OCI-LY7 (cell line): Measurements from ENCODE around the gene CAPRIN2. TPM values are rescaled to one million over a fixed set of nuclear protein-coding genes. Genes with fewer than 3 reads are reported as not detected.

Source experiments
- BruUV-seq: library from RNA; stranded (reverse); fragments of 400-500 nt; replicated peaks from 2 replicates; lab custom pipeline; 2021; lab: Mats Ljungman, UMichigan
- CTCF ChIA-PET: fragments of 300-600 bp; sonication (Branson Sonifier 250); formaldehyde crosslinking; loops from one replicate; lab custom pipeline; 2022; ENCODE audit warnings: antibody characterized with exemption; ENCODE audit not compliant: unreplicated experiment; lab: Charles Lee
- POLR2A ChIA-PET: fragments of 300-600 bp; sonication (Branson Sonifier 250); formaldehyde crosslinking; loops from one replicate; lab custom pipeline; 2022; ENCODE audit warnings: antibody characterized with exemption; lab: Charles Lee
- DNase-seq: peaks from one replicate; pipeline ENCODE4 v3.0.0-alpha.2; 2015; ENCODE audit warnings: low spot score
- H2AFZ ChIP-seq: fragments of 200-600 bp; sonication (generic), shearing (Covaris generic); 2 replicates; pipeline ENCODE4 v1.6.1; 2014; ENCODE audit warnings: mild to moderate bottlenecking, antibody characterized with exemption, low read length, moderate library complexity
- H3K27ac ChIP-seq: fragments of 200-600 bp; sonication (generic); 2 replicates; pipeline ENCODE4 v1.5.1; 2014; ENCODE audit warnings: mixed run types, low read depth, mild to moderate bottlenecking, moderate library complexity, low read length, inconsistent platforms; ENCODE audit not compliant: poor library complexity, severe bottlenecking
- H3K36me3 ChIP-seq: fragments of 200-600 bp; sonication (generic); 2 replicates; pipeline ENCODE4 v1.6.1; 2014; ENCODE audit warnings: mild to moderate bottlenecking, antibody characterized with exemption, low read length, moderate library complexity, mixed read lengths; ENCODE audit not compliant: insufficient read depth
- H3K4me1 ChIP-seq: fragments of 200-600 bp; sonication (generic); 2 replicates; pipeline ENCODE4 v1.5.1; 2014; ENCODE audit warnings: mild to moderate bottlenecking, low read length; ENCODE audit not compliant: insufficient read depth, poor library complexity, severe bottlenecking
- H3K4me2 ChIP-seq: fragments of 200-600 bp; sonication (generic); 2 replicates; pipeline ENCODE4 v1.6.1; 2014; ENCODE audit warnings: mild to moderate bottlenecking, low read length
- H3K4me3 ChIP-seq: fragments of 200-600 bp; sonication (generic); 2 replicates; pipeline ENCODE4 v1.5.1; 2014; ENCODE audit warnings: mild to moderate bottlenecking, low read depth, low read length; ENCODE audit not compliant: poor library complexity, severe bottlenecking
- H3K79me2 ChIP-seq: fragments of 200-600 bp; sonication (generic); 2 replicates; pipeline ENCODE4 v1.6.1; 2016; ENCODE audit warnings: low read depth, mild to moderate bottlenecking, low read length, moderate library complexity, mixed read lengths; ENCODE audit not compliant: insufficient read depth
- H3K9me2 ChIP-seq: fragments of 200-600 bp; sonication (generic); 2 replicates; pipeline ENCODE4 v1.6.1; 2016; ENCODE audit warnings: mild to moderate bottlenecking, low read length, mixed read lengths; ENCODE audit not compliant: insufficient read depth
- H3K9me3 ChIP-seq: fragments of 200-600 bp; sonication (generic); 2 replicates; pipeline ENCODE4 v1.6.1; 2014; ENCODE audit warnings: mild to moderate bottlenecking, mixed run types, low read length, mixed read lengths
- H4K20me1 ChIP-seq: fragments of 200-600 bp; sonication (generic); 2 replicates; pipeline ENCODE4 v1.6.1; 2014; ENCODE audit warnings: mild to moderate bottlenecking, antibody characterized with exemption, low read length, moderate library complexity, mixed read lengths; ENCODE audit not compliant: insufficient read depth
- CTCF ChIP-seq: fragments of 200-600 bp; sonication (generic); conservative IDR thresholded peaks from 2 replicates; pipeline ENCODE4 v1.5.1; 2014; ENCODE audit warnings: mild to moderate bottlenecking, antibody characterized with exemption, low read length, moderate library complexity, mixed read lengths
- EZH2phosphoT487 ChIP-seq: fragments of 200-600 bp; sonication (generic); IDR thresholded peaks from 2 replicates; pipeline ENCODE4 v1.6.1; 2018; ENCODE audit warnings: low read depth, borderline replicate concordance, mild to moderate bottlenecking, mixed run types, antibody characterized with exemption, low read length, moderate library complexity, mixed read lengths
- intact Hi-C: fragments of 100-400 bp; cut with micrococcal nuclease; formaldehyde crosslinking; loops from one replicate; pipeline ENCODE4 v1.10.0; 2022; ENCODE audit not compliant: unreplicated experiment
- total RNA-seq, 2 experiments: library from RNA; depleted of rRNA in 1 of 2; stranded (reverse); fragments of >200 nt in 1 of 2; shearing (Covaris generic) in 1 of 2; gene quantifications; 2 replicates each; pipeline ENCODE4 v1.2.3, GENCODE V29; 2014 to 2022

The CAPRIN2 gene
- total RNA-seq, 2 experiments from 2014 or later = 21.7 to 23.7 TPM

GRCh38 chr12:30696103-30696408, 58.7 kb downstream of the CAPRIN2 start:
- Histone ChIP-seq H4K20me1 (no peaks in the 10 kb centered on the region), H3K36me3 (no peaks in the 10 kb centered on the region), H3K9me3 (no peaks in the 10 kb centered on the region), H3K9me2 (no peaks in the 10 kb centered on the region), H3K4me2 (peak overlapping the region; percentile 80), H3K4me3 (peak overlapping the region; percentile 80), H3K4me1 (peaks cover 23% of the 10 kb centered on the region), H2AFZ (peak overlapping the region; percentile 100), H3K79me2 (peaks cover 40% of the 10 kb centered on the region; the same call in 1 of the 2 replicates), H3K27ac (no peak overlapping the region)
- TSS peak; percentile 96 for BruUV-seq
- POLR2A ChIA-PET = interaction anchor here (0.7 to 4.7 kb wide), 10 partner anchors 10 to 56 kb away, joined by 3 to 30 read pairs (median 4); no protein-coding TSS in a partner anchor
- intact Hi-C loops = no loop called here
- TF ChIP-seq CTCF = no peak
- no peak for TF ChIP-seq EZH2phosphoT487
- DNase-seq = no peak
- CTCF ChIA-PET = interaction anchor here (0.7 to 1.2 kb wide), 2 partner anchors 23 to 336 kb away, joined by 3 to 10 read pairs; no protein-coding TSS in a partner anchor

DNA sequence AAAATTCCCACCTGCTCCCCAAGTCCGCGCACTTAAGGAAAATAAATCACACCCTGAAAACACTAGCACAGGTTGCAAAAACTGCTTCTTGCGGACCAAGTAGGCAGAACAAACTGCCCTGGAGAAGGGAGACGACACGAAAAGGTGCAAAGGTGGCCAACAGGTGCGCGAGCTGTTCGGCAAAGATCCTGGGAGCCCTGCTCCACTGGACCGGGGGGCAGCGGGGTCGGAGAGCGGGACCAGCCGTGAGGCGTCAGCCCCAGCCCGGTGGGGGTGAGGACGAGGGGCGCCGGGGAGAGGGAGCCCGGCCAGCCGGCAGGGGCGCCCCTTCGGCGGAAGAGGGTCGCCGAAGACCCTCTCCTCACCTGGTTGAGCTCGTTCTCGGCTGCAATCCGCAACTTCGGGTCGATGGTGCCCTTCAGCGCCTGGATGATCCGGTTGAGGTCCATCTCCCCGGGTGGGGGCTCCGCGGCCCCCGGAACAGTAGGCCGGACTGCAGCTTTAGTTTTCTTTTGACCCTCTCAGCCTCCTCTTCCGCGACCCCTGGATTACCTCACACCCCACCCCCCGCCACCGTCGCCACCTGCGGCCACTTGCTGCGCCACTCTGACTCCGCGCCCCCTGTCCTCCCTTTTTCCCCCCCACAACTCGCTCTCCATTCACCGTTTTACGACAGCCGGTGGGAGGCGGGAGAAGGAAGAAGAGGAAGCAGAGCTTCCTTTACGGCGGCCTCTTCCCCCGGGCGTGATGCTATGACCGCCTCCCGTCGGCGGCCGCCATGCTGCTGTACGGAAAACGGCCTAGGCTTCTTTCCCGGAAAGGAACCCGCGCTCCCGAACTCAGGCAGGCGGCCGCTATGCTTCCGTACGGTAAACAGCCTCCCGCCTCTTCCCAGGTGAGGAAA, 59.3 kb downstream of the CAPRIN2 start, which contains the start of gene IPO8:
Gene IPO8 (minus strand): TSS at position 671 of the 904 bp plus-strand sequence. CDS start 222 bp downstream, at position 449.
- no peaks in the 10 kb centered on the region for H3K36me3 ChIP-seq
- H3K4me1 ChIP-seq = peaks cover 23% of the 10 kb centered on the region
- H3K27ac ChIP-seq = peak within 1 kb of the TSS; percentile 16
- peak within 1 kb of the TSS; percentile 80 for H3K4me2 ChIP-seq
- peaks cover 40% of the 10 kb centered on the region; the same call in 1 of the 2 replicates for H3K79me2 ChIP-seq
- ChIA-PET POLR2A (interaction anchor here (0.6 to 4.7 kb wide), 14 partner anchors 10 to 1853 kb away, joined by 3 to 30 read pairs (median 4); no protein-coding TSS in a partner anchor), CTCF (interaction anchor here (0.7 to 1.2 kb wide), 2 partner anchors 24 to 337 kb away, joined by 3 to 10 read pairs; no protein-coding TSS in a partner anchor)
- DNase-seq = peak; percentile 92
- H4K20me1 ChIP-seq = no peaks in the 10 kb centered on the region
- no peaks in the 10 kb centered on the region for H3K9me2 ChIP-seq
- TSS peak; percentile 59 for BruUV-seq
- peak within 1 kb of the TSS; percentile 80 for H3K4me3 ChIP-seq
- H3K9me3 ChIP-seq = no peaks in the 10 kb centered on the region
- TF ChIP-seq EZH2phosphoT487 (no peak), CTCF (peak; percentile 69)
- intact Hi-C loops = loop anchor here (1.0 kb wide), 1 partner anchor 60 kb away; no protein-coding TSS in a partner anchor
- H2AFZ ChIP-seq = peak within 1 kb of the TSS; percentile 100
